ENCODE results near the gene CAMK1G.

The CAMK1G gene

DNA sequence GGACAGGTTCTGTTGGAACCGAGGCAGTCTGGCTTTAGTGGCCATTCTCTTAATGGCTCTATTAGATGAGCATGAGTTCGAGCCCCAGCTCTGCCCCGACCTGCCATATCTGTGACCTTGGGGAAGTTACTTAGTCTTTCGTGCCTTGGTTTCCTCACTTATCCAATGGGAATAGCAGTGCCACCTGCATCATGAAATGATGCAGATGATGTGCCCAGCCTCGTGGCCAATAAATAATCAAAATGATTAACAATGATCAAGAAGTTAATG lies 30.6 kb downstream of the CAMK1G start:
- no peak overlapping the region for H3K4me3 ChIP-seq (ENCODE audit: low read depth in 1 of 2, low read length in 2 of 2)
- no peaks in the 10 kb centered on the region for H3K79me2 ChIP-seq (ENCODE audit: insufficient read depth, low read length)
- H3K9ac ChIP-seq (ENCODE audit: low read depth, low read length), result no peak overlapping the region
- no peak for TF ChIP-seq EZH2 (IDR thresholded peaks at IDR 0.05; ENCODE audit: borderline replicate concordance, low read depth, low read length, severe bottlenecking)
- TF ChIP-seq, protein P1, sequence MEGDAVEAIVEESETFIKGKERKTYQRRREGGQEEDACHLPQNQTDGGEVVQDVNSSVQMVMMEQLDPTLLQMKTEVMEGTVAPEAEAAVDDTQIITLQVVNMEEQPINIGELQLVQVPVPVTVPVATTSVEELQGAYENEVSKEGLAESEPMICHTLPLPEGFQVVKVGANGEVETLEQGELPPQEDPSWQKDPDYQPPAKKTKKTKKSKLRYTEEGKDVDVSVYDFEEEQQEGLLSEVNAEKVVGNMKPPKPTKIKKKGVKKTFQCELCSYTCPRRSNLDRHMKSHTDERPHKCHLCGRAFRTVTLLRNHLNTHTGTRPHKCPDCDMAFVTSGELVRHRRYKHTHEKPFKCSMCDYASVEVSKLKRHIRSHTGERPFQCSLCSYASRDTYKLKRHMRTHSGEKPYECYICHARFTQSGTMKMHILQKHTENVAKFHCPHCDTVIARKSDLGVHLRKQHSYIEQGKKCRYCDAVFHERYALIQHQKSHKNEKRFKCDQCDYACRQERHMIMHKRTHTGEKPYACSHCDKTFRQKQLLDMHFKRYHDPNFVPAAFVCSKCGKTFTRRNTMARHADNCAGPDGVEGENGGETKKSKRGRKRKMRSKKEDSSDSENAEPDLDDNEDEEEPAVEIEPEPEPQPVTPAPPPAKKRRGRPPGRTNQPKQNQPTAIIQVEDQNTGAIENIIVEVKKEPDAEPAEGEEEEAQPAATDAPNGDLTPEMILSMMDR (IDR thresholded peaks at IDR 0.05; ENCODE audit: borderline replicate concordance, extremely low read depth, low read length, poor library complexity, severe bottlenecking), result no peak
- H3K4me1 ChIP-seq (ENCODE audit: insufficient read depth, low read length), result no peaks in the 10 kb centered on the region
- H3K9me3 ChIP-seq (ENCODE audit: insufficient read depth, low read length, severe bottlenecking), result no peaks in the 10 kb centered on the region
- no peak overlapping the region for H3K27ac ChIP-seq (ENCODE audit: low read length)
- H3K4me2 ChIP-seq (ENCODE audit: insufficient read depth, low read length), result no peak overlapping the region
- no peaks in the 10 kb centered on the region for H3K36me3 ChIP-seq (ENCODE audit: insufficient read depth, low read length)
- H2AFZ ChIP-seq (ENCODE audit: low read depth, low read length), result no peak overlapping the region
- ATAC-seq (ENCODE audit: insufficient read depth, low read depth) (no peak), DNase-seq (no peak)
- no peaks in the 10 kb centered on the region; the same call in 1 of the 2 replicates for H4K20me1 ChIP-seq (ENCODE audit: insufficient read depth, low read length)
- peaks cover 7% of the 10 kb centered on the region for H3K27me3 ChIP-seq (ENCODE audit: insufficient read depth, low read length, poor library complexity)

DNA sequence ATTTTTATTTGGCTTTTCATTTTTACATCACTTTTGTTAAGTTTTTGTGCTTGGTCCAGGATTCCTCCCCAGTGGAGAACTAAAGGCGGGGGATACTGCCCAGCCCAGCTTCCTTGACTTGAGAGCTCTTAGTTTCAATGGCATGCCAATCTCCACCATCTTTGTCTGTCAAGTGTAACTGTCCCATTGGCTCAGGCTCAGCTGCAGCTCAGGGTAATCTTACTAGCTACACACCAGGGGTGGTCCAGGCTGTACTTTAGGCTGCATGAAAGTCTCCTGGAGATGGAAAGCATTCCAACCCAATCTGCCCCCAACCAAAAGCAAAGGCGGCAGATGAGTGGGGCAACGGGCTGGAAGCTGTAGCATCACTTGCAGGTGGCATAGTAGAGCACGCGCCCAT lies 31.4 kb downstream of the CAMK1G start:
- H3K4me3 ChIP-seq (ENCODE audit: low read depth in 1 of 2, low read length in 2 of 2), result no peak overlapping the region
- no peak overlapping the region for H3K4me2 ChIP-seq (ENCODE audit: insufficient read depth, low read length)
- no peaks in the 10 kb centered on the region for H3K4me1 ChIP-seq (ENCODE audit: insufficient read depth, low read length)
- DNase-seq (no peak), ATAC-seq (ENCODE audit: insufficient read depth, low read depth) (no peak)
- H3K9ac ChIP-seq (ENCODE audit: low read depth, low read length), result no peak overlapping the region
- H4K20me1 ChIP-seq (ENCODE audit: insufficient read depth, low read length), result no peaks in the 10 kb centered on the region; the same call in 1 of the 2 replicates
- no peaks in the 10 kb centered on the region for H3K79me2 ChIP-seq (ENCODE audit: insufficient read depth, low read length)
- H3K27ac ChIP-seq (ENCODE audit: low read length), result no peak overlapping the region
- TF ChIP-seq EZH2 (IDR thresholded peaks at IDR 0.05; ENCODE audit: borderline replicate concordance, low read depth, low read length, severe bottlenecking), result no peak
- H3K9me3 ChIP-seq (ENCODE audit: insufficient read depth, low read length, severe bottlenecking), result no peaks in the 10 kb centered on the region
- H3K36me3 ChIP-seq (ENCODE audit: insufficient read depth, low read length), result no peaks in the 10 kb centered on the region
- peaks cover 7% of the 10 kb centered on the region for H3K27me3 ChIP-seq (ENCODE audit: insufficient read depth, low read length, poor library complexity)
- no peak overlapping the region for H2AFZ ChIP-seq (ENCODE audit: low read depth, low read length)

- no peak for TF ChIP-seq EZH2 (IDR thresholded peaks at IDR 0.05; ENCODE audit: borderline replicate concordance, low read depth, low read length, severe bottlenecking)
- TF ChIP-seq, protein P1 (IDR thresholded peaks at IDR 0.05; ENCODE audit: borderline replicate concordance, extremely low read depth, low read length, poor library complexity, severe bottlenecking), result no peak
- H3K27me3 ChIP-seq (ENCODE audit: insufficient read depth, low read length, poor library complexity), result peaks cover 7% of the 10 kb centered on the region
- H2AFZ ChIP-seq (ENCODE audit: low read depth, low read length), result no peak overlapping the region
- H3K4me1 ChIP-seq (ENCODE audit: insufficient read depth, low read length), result no peaks in the 10 kb centered on the region
- H3K36me3 ChIP-seq (ENCODE audit: insufficient read depth, low read length), result no peaks in the 10 kb centered on the region
- no peak overlapping the region for H3K9ac ChIP-seq (ENCODE audit: low read depth, low read length)
- H3K4me3 ChIP-seq (ENCODE audit: low read depth in 1 of 2, low read length in 2 of 2), result no peak overlapping the region
- H3K9me3 ChIP-seq (ENCODE audit: insufficient read depth, low read length, severe bottlenecking), result no peaks in the 10 kb centered on the region
- H3K4me2 ChIP-seq (ENCODE audit: insufficient read depth, low read length), result no peak overlapping the region
- DNase-seq (no peak), ATAC-seq (ENCODE audit: insufficient read depth, low read depth) (no peak)
- H4K20me1 ChIP-seq (ENCODE audit: insufficient read depth, low read length), result no peaks in the 10 kb centered on the region; the same call in 1 of the 2 replicates
- H3K79me2 ChIP-seq (ENCODE audit: insufficient read depth, low read length), result no peaks in the 10 kb centered on the region
- no peak overlapping the region for H3K27ac ChIP-seq (ENCODE audit: low read length)
Measured at GRCh38 chr1:209616366-209617046, 33.0 kb downstream of the CAMK1G start.

GRCh38 chr1:209617047-209617673 lies 33.6 kb downstream of the CAMK1G start:
- Histone ChIP-seq H3K9ac (ENCODE audit: low read depth, low read length) (no peak overlapping the region), H3K36me3 (ENCODE audit: insufficient read depth, low read length) (no peaks in the 10 kb centered on the region), H3K4me2 (ENCODE audit: insufficient read depth, low read length) (no peak overlapping the region), H2AFZ (ENCODE audit: low read depth, low read length) (no peak overlapping the region), H3K4me1 (ENCODE audit: insufficient read depth, low read length) (no peaks in the 10 kb centered on the region), H3K79me2 (ENCODE audit: insufficient read depth, low read length) (no peaks in the 10 kb centered on the region), H3K9me3 (ENCODE audit: insufficient read depth, low read length, severe bottlenecking) (no peaks in the 10 kb centered on the region), H4K20me1 (ENCODE audit: insufficient read depth, low read length) (no peaks in the 10 kb centered on the region; the same call in 1 of the 2 replicates), H3K27ac (ENCODE audit: low read length) (no peak overlapping the region), H3K4me3 (ENCODE audit: low read depth in 1 of 2, low read length in 2 of 2) (no peak overlapping the region), H3K27me3 (ENCODE audit: insufficient read depth, low read length, poor library complexity) (peaks cover 7% of the 10 kb centered on the region)
- DNase-seq (no peak), ATAC-seq (ENCODE audit: insufficient read depth, low read depth) (no peak)
- TF ChIP-seq, protein P1 (IDR thresholded peaks at IDR 0.05; ENCODE audit: borderline replicate concordance, extremely low read depth, low read length, poor library complexity, severe bottlenecking), result no peak
- no peak for TF ChIP-seq EZH2 (IDR thresholded peaks at IDR 0.05; ENCODE audit: borderline replicate concordance, low read depth, low read length, severe bottlenecking)

All from DND-41 (cell line).